NCI-H1092 (cell line): ENCODE results near the gene SPEM1.

ENCODE experiments used
- DNase-seq: peaks from one replicate; lab custom pipeline; 2025; lab: John Stamatoyannopoulos, UW

SPEM1 gene

GRCh38 chr17:7440113-7440833, 20.1 kb downstream of the SPEM1 start:
- DNase-seq: peak; percentile 38

GRCh38 chr17:7440834-7441195, 20.7 kb downstream of the SPEM1 start:
- no peak for DNase-seq

GRCh38 chr17:7441266-7441665, 21.1 kb downstream of the SPEM1 start:
- DNase-seq: no peak

DNA sequence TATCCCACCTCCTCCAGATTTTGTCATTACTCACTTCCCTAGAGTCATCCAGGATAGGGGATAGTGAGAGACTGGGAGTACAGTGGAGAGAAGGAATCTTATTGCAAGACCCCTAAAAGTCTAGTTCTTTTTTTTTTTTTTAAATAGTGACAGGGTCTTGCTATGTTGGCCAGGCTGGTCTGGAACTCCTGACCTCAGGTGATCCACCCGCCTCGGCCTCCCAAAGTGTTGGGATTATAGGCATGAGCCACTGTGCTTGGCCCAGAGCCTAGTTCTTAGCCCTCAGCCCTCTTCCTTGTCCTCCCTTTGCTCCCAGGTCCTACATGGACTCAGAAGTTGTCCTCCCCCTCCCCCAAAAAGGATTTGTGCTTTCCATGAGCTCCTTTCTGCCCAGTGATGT, 22.0 kb downstream of the SPEM1 start:
- DNase-seq: no peak

DNA sequence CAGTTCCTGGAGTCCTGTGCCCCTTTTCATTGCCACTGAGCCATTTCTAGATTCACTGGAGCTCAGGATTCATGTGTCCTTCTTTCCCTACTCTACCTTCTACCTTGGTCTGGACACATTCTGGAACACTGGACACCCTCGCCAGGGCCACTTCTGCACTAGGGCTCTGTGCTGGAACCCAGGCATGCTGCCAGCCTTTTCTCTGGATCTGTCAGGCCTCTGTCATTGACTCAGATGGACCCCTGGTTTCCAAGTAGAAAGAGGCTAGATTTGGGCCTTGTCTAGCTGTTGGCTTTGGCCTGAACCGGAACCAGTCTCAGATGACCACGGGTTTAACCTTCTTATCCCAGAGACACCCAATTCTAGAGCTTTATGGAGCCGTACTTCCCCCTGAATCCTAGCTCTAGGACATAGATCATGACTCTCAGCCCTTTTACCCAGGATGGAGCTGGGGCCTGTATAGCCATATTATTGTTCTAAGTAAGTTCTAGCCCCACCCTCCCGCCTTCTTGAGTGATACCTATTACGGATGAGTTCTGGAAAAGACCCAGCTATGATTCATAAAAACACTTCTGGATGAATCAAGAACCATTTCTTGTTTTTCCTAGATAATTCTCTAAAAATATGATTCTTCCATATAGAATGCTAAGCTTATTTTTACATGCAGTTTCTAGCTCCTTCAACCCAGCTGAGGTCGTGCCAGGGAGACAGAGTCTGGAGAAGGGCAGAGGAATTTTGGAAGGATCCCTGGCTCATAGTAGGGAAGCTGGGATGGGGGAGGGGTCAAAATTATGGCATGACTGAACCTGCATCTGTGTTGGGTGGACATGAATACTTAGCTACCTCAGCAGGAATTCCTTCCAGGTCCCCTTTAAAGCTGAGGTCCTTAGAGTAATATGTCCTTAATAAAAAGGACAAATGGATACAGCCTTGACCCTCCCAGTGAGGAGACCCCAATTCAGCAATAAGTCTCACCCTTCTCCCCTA, 23.7 kb downstream of the SPEM1 start:
- no peak for DNase-seq

DNA sequence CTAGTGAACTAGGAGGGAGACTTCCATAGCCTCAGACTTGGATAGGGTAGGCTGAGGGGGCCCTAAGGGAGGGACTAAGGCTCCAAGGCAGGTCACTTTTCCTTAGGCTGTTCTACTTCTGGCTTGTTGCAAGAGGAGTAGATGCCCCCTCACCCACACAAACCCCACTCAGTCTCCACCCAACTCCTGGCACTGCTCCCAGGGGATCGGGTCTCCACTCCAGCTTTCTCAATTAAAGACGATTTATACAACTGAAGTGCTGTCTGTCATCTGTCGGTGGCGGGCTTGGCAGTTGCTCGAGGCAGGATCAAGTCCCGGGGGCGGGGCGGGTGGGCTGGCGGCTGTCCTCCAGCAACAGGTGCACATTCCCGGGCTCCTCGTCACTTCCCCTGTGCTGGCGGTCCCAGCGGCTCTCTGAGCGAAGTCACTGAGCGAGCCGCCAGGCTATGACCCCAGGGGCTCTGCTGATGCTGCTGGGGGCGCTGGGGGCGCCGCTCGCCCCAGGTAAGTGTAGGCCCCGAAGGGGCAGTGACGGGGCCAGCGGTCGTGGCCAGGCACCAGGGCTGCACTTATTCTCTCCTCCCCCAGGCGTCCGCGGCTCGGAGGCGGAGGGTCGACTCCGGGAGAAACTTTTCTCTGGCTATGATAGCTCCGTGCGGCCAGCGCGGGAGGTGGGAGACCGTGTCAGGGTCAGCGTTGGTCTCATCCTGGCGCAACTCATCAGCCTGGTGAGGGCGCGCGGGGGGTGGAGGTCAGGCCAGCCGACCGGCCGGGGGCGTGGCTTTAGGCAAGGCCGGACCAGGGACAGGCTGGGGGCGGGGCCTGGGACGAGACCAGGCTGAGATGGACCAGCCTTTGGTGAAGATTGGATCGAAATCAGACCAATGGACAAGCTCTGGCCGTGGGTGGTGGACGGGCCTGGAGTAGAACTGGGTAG, 24.8 kb downstream of the SPEM1 start, which contains the start of gene CHRNB1:
Gene CHRNB1, plus strand, starts transcription at position 380 of the 937 bp plus-strand sequence. Its CDS starts 67 bp downstream, at position 447.
- DNase-seq: no peak

GRCh38 chr17:7445619-7445968, 25.5 kb downstream of the SPEM1 start:
- DNase-seq: no peak

DNA sequence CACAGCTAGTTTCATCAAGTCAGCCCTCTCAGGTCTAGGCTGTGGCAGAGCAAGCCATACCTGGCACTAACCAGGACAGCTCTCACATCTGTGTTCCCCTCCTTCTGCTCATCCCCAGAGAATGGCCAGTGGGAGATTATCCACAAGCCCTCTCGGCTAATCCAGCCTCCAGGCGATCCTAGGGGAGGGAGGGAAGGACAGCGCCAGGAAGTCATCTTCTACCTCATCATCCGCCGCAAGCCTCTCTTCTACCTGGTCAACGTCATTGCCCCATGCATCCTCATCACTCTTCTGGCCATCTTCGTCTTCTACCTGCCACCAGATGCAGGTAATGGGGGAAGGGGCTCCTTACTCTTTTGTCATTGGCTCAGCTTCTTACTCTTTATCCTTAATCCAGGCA, 28.3 kb downstream of the SPEM1 start:
- DNase-seq: no peak

GRCh38 chr17:7459961-7460545, 39.9 kb downstream of the SPEM1 start:
- no peak for DNase-seq

GRCh38 chr17:7460850-7461660, 40.9 kb downstream of the SPEM1 start:
- DNase-seq: no peak

GRCh38 chr17:7462474-7463371, 42.6 kb downstream of the SPEM1 start:
- DNase-seq: no peak

DNA sequence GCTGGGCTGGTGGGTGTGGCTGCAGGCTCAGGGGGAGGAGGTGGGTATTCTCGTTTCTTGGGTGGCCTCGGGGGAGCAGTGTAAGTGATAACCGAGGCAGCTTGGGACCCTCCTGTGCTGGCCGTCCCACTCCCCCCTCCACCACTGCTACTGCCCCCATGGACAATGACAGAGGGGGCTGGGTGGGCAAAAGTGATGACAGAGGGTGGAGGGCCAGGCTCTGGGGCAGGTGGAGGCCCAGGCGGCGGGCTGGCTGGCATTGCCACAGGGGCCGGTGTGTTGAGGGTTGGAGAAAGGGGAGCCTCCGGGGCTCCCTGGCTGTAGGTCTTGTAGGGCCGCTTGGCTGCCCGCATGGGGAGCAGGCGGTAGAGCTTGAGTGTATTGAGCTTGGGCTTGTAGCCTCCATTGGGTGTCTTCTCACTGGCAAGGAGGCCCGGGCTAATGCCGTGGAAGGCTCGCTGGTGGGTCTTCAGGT, 43.3 kb downstream of the SPEM1 start:
- DNase-seq: no peak

DNA sequence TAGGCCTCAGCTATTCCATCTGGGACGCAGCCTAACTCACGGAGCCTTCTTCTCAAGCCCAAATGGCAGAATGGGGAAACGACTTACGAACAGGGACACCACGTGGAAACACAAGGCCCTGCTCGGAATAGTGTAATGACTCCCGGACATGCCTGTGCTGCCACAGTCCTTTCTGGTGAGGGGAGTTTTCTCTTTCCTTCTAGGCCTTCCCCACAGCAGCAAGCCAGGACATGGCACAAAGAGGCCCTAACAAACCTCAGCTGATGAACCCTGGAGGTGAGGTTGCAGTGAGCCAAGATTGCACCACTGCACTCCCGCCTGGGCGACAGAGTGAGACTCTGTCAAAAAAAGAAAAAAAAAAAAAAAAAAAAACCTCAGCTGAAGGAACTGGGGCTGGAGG, 44.0 kb downstream of the SPEM1 start:
- DNase-seq: no peak

DNA sequence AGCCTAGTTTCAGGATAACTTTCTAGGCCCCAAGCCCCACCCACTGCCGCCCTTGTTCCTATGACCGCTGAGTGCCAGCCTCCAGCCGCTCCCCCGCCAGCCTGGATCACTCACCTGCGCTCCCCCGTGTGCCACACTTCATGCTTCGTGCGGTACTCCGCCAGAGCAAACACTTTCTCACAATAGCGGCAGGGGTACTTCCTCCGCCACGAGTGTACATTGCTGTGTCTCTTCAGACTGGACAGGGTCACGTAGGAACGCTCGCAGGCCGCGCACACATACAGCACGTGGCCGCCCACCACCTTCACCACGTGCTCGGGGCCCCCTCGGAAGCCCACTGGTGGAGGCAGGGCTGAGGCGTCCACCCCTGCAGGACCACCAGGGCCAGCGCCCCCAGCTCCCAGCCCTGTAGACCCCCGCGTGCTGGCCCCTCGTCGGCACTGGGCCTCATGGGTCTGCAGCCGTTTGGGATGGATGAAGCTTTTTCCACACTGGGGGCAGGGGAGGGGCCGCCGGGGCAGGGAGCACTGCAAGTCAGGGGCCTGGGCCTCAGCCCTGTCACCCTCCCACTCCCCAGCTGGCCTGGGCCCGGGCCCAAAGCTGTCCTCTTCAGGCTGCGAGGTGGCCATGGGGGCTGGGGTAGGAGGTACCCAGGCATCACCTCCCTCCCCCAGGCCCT, 45.6 kb downstream of the SPEM1 start:
- DNase-seq: no peak

DNA sequence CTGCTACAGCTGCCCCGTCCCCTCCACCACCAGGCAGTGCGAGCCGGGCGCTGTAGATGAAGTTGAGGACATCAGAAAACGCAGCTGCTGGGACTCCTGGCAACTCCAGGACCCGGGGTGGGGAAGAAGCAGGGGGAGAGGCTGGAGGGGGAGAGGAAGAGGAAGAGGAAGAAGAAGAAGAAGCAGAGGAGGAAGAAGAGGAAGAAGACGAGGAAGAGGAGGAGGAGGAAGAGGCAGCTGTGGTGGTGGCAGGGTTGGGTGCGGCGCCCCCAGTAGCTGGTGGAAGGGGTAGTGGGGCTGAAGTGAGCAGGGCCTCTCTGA, 46.2 kb downstream of the SPEM1 start:
- DNase-seq: no peak

DNA sequence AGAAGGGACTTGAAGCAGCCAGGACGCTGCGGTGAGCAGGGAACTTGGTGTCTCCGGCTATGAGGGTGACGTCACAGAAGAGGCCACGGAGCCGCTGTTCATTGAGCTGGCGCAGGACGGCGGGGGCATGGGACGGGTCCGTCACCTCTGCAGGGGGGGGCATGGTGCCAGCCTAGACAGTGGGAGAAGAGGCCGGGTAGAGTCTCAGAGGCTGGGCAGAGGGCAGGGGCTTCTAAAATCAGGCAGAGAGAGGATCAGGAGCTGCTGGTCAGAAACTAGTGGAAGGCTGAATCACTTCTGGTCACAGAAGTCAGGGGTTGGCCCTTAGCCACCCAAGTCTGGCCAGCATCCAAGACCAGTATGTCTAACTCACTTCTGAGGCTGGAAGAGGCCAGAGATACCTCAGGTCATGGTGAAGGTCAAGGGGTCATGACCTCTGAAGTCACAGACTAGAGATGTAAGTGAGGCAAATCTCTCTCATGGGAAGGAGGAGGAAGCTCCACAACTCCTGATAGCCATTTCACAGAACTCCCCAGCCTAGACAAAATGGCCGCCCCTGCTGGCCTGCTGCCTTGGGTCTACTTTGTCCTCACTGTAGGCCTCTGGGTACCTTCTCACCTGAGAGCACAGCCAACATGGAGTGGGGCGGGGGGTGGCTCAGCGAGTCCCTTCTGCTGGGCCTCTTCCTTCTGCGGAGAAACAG, 46.7 kb downstream of the SPEM1 start:
- DNase-seq: no peak

DNA sequence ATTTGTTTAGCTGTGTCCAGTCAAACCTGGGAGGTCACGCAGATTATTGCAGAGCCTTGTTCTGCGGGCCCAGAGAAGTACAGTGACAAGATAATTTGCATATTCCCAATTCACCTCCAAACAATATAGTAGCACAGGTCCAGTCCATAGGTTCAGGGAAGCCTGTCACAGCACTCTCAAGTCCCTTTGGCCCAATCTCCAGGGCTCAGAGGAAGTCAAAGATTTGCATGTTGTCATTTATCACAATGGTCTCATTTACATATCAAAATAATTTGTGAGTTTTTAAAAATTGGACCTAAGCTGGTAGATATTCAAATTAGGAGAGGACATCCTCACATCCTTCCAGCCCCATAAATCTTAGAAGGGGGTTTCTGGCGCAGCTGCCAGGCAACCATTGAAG, 47.4 kb downstream of the SPEM1 start:
- DNase-seq: no peak

DNA sequence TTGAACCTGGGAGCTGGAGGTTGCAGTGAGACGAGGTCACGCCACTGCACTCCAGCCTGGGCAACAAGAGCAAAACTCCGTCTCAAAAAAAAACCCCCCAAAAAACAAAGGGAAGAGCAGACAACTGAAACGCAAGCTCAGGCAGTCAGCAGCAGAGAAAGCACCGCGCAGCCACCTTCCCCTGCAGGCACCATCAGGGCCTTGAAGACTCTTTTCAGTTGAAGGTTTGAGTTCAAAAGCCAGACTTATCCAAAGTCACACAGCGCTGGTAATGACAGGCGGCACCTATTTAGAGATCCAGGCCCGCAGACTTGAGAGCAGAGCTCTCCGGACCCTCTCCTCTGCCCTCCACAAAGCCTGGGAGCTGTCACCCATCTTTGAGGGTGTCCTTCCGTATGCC, 48.2 kb downstream of the SPEM1 start:
- no peak for DNase-seq
